Activated gamma-delta T cell treated with Interleukin-2 at 50 U/mL for 16 hours (primary cell): ENCODE results near the gene EYS.
"Not testable (repeated sequence)": the region's sequence is repeated elsewhere in the genome, so short reads cannot be mapped to it uniquely, and the experiment has no call there.

Source experiments
- DNase-seq: peaks from one replicate; pipeline ENCODE4 v3.0.0-alpha.2; 2020

Gene EYS

GRCh38 chr6:63926950-63927927 lies 1779.8 kb downstream of the EYS start:
- DNase-seq, result no peak

- no peak for DNase-seq
Measured at GRCh38 chr6:63926258-63926780, 1780.7 kb downstream of the EYS start.

- no peak for DNase-seq
Measured at GRCh38 chr6:63923139-63923739, 1783.8 kb downstream of the EYS start.

GRCh38 chr6:63919556-63920110 lies 1787.4 kb downstream of the EYS start:
- no peak for DNase-seq

- no peak for DNase-seq
Measured at GRCh38 chr6:63912887-63913286, 1794.1 kb downstream of the EYS start.

GRCh38 chr6:63910863-63911551 lies 1796.0 kb downstream of the EYS start:
- DNase-seq, result no peak

GRCh38 chr6:63904650-63905248 lies 1802.3 kb downstream of the EYS start:
- no peak for DNase-seq

GRCh38 chr6:63899550-63899949 lies 1807.5 kb downstream of the EYS start:
- DNase-seq, result no peak

- DNase-seq, result no peak
Measured at GRCh38 chr6:63897952-63898351, 1809.1 kb downstream of the EYS start.

GRCh38 chr6:63897459-63897858 lies 1809.6 kb downstream of the EYS start:
- no peak for DNase-seq

GRCh38 chr6:63888416-63888815 lies 1818.6 kb downstream of the EYS start:
- DNase-seq, result no peak

- not testable (repeated sequence) for DNase-seq
Measured at GRCh38 chr6:63887804-63888203, 1819.2 kb downstream of the EYS start.

- no peak for DNase-seq
Measured at GRCh38 chr6:63887002-63887751, 1819.8 kb downstream of the EYS start.

GRCh38 chr6:63886341-63886740 lies 1820.7 kb downstream of the EYS start:
- no peak for DNase-seq

- no peak for DNase-seq
Measured at GRCh38 chr6:63883597-63883996, 1823.4 kb downstream of the EYS start.

- DNase-seq, result no peak
Measured at GRCh38 chr6:63882208-63882607, 1824.8 kb downstream of the EYS start.

GRCh38 chr6:63881791-63882190 lies 1825.2 kb downstream of the EYS start:
- DNase-seq, result no peak

GRCh38 chr6:63872233-63872632 lies 1834.8 kb downstream of the EYS start:
- no peak for DNase-seq

GRCh38 chr6:63868351-63868750 lies 1838.7 kb downstream of the EYS start:
- no peak for DNase-seq

- no peak for DNase-seq
Measured at GRCh38 chr6:63864671-63865318, 1842.2 kb downstream of the EYS start.

- DNase-seq, result no peak
Measured at GRCh38 chr6:63864061-63864460, 1843.0 kb downstream of the EYS start.
